CD4-positive, alpha-beta memory T cell (primary cell): ENCODE data around the gene GRIN3B. TPM values are rescaled to one million over a fixed set of nuclear protein-coding genes. Genes with fewer than 3 reads are reported as not detected.
"Not testable (repeated sequence)": the region's sequence is repeated elsewhere in the genome, so short reads cannot be mapped to it uniquely, and the experiment has no call there.

Experiments used
- CTCF ChIA-PET: fragments of 350-600 bp; sonication (Branson Sonifier 250); formaldehyde crosslinking; loops from one replicate; lab custom pipeline; 2021; ENCODE audit warnings: inconsistent platforms; ENCODE audit not compliant: partially characterized antibody; lab: Charles Lee
- POLR2A ChIA-PET: fragments of 350-600 bp; sonication (Branson Sonifier 250); formaldehyde crosslinking; loops from one replicate; lab custom pipeline; 2021; ENCODE audit not compliant: partially characterized antibody; lab: Charles Lee
- DNase-seq, 5 donors: peaks; one replicate each; pipeline versions ENCODE4 v3.0.0 to v3.0.0-alpha.2; 2020 to 2022; ENCODE audit warnings: mixed read lengths in 1 of 5
- H3K27ac ChIP-seq: one replicate; pipeline ENCODE4 v1.7.0; 2013; ENCODE audit warnings: low read depth, low read length
- H3K27me3 ChIP-seq: 2 replicates; pipeline ENCODE4 v1.7.0; 2013; ENCODE audit warnings: mild to moderate bottlenecking, low read length, moderate library complexity; ENCODE audit not compliant: insufficient read depth
- H3K36me3 ChIP-seq: 2 replicates; pipeline ENCODE4 v1.7.0; 2013; ENCODE audit warnings: mild to moderate bottlenecking, low read length, moderate library complexity; ENCODE audit not compliant: insufficient read depth
- H3K4me1 ChIP-seq: 2 replicates; pipeline ENCODE4 v1.7.0; 2013; ENCODE audit warnings: mild to moderate bottlenecking, low read length, moderate library complexity; ENCODE audit not compliant: insufficient read depth
- H3K4me3 ChIP-seq, 2 donors: one replicate each; pipeline ENCODE4 v1.7.0; 2013; ENCODE audit warnings: low read length in 2 of 2, mild to moderate bottlenecking in 1 of 2
- H3K9me3 ChIP-seq, 2 donors: one replicate each; pipeline ENCODE4 v1.7.0; 2013; ENCODE audit warnings: low read length in 2 of 2, control low read depth in 1 of 2; ENCODE audit not compliant: control insufficient read depth in 1 of 2
- H3K27ac Mint-ChIP-seq, 7 donors: one replicate each; pipeline ENCODE4 v1.8.0; 2020 to 2021; ENCODE audit warnings: mixed read lengths in 7 of 7, mild to moderate bottlenecking in 6 of 7, inconsistent platforms in 3 of 7, moderate library complexity in 3 of 7
- H3K27me3 Mint-ChIP-seq, 2 donors: one replicate each; pipeline ENCODE4 v1.8.0; 2020 to 2021; ENCODE audit warnings: mixed read lengths in 2 of 2
- H3K36me3 Mint-ChIP-seq, 2 donors: one replicate each; pipeline ENCODE4 v1.8.0; 2020 to 2021; ENCODE audit warnings: mixed read lengths in 2 of 2, inconsistent platforms in 1 of 2, mild to moderate bottlenecking in 1 of 2
- H3K4me1 Mint-ChIP-seq, 4 donors: one replicate each; pipeline ENCODE4 v1.8.0; 2020 to 2021; ENCODE audit warnings: mixed read lengths in 4 of 4, mild to moderate bottlenecking in 1 of 4
- H3K4me3 Mint-ChIP-seq, 8 donors: one replicate each; pipeline ENCODE4 v1.8.0; 2020 to 2021; ENCODE audit warnings: mixed read lengths in 8 of 8, mild to moderate bottlenecking in 7 of 8, moderate library complexity in 6 of 8, inconsistent platforms in 3 of 8
- H3K9me3 Mint-ChIP-seq, 8 donors: one replicate each; pipeline ENCODE4 v1.8.0; 2020 to 2021; ENCODE audit warnings: mixed read lengths in 8 of 8, mild to moderate bottlenecking in 5 of 8, inconsistent platforms in 3 of 8, moderate library complexity in 1 of 8
- intact Hi-C: fragments of 100-400 bp; cut with micrococcal nuclease; formaldehyde crosslinking; loops from one replicate; pipeline ENCODE4 v1.15.1; 2023
- polyA plus RNA-seq, 2 donors: library from polyadenylated mRNA; unstranded; fragments of 300-500 nt; fragmentation: Illumina TruSeq; gene quantifications; one replicate each; pipeline ENCODE4 v1.2.3, GENCODE V29; 2021
- total RNA-seq, 2 experiments: library from RNA; stranded (reverse); gene quantifications; one replicate each; pipeline ENCODE4 v1.2.3, GENCODE V29; 2021

Gene GRIN3B
- total and polyA plus RNA-seq, 4 experiments from 2014 or later: not detected

- H3K36me3 ChIP-seq, H3K27me3 ChIP-seq, H3K9me3 Mint-ChIP-seq, H3K9me3 ChIP-seq, DNase-seq, H3K4me3 ChIP-seq, intact Hi-C loops, H3K27me3 Mint-ChIP-seq, H3K27ac ChIP-seq: not testable (repeated sequence)
- Mint-ChIP-seq H3K27ac (peak overlapping the region in 1 of 7 donors; percentile 100), H3K4me1 (peaks cover 6 to 35% (median 23%) of the 10 kb centered on the region in 4 donors), H3K36me3 (peaks cover 0 to 23% of the 10 kb centered on the region in 2 donors), H3K4me3 (peak overlapping the region in 1 of 8 donors; percentile 49)
- CTCF ChIA-PET: interaction anchor here (1.3 kb wide), 2 partner anchors 12 to 14 kb away, joined by 4 read pairs; no protein-coding TSS in a partner anchor
- peaks cover 30% of the 10 kb centered on the region for H3K4me1 ChIP-seq
- POLR2A ChIA-PET: interaction anchor here (1.9 to 21.2 kb wide), 4 partner anchors 16 to 245 kb away, joined by 5 to 1029 read pairs (median 284); partner anchors contain the start of genes ABCA7, ARHGAP45 and CIRBP
Measured at GRCh38 chr19:1023883-1024188, 23.6 kb downstream of the GRIN3B start.

GRCh38 chr19:1025080-1025479, 24.9 kb downstream of the GRIN3B start:
- H3K36me3 ChIP-seq, H3K27ac ChIP-seq, H3K27me3 ChIP-seq, H3K4me3 ChIP-seq, DNase-seq, H3K27me3 Mint-ChIP-seq, intact Hi-C loops, H3K9me3 Mint-ChIP-seq, H3K9me3 ChIP-seq: not testable (repeated sequence)
- CTCF ChIA-PET: interaction anchor here (1.1 to 1.5 kb wide), 4 partner anchors 40 to 220 kb away, joined by 3 to 10 read pairs (median 4); no protein-coding TSS in a partner anchor
- peak overlapping the region in 4 of 7 donors; percentile 2 to 83 (median 60) for H3K27ac Mint-ChIP-seq
- H3K4me1 ChIP-seq: peaks cover 31% of the 10 kb centered on the region
- H3K4me1 Mint-ChIP-seq: peaks cover 8 to 32% (median 20%) of the 10 kb centered on the region in 4 donors
- H3K36me3 Mint-ChIP-seq: peaks cover 0 to 20% of the 10 kb centered on the region in 2 donors
- POLR2A ChIA-PET: interaction anchor here (1.1 to 21.2 kb wide), 7 partner anchors 14 to 244 kb away, joined by 3 to 1029 read pairs (median 6); partner anchors contain the start of genes ABCA7, ARHGAP45, ATP5F1D and CIRBP
- H3K4me3 Mint-ChIP-seq: peak overlapping the region in 4 of 8 donors; percentile 23 to 75 (median 52)

- peaks cover 41% of the 10 kb centered on the region for H3K4me1 ChIP-seq
- POLR2A ChIA-PET: interaction anchor here (0.9 to 21.2 kb wide), 22 partner anchors 8 to 249 kb away, joined by 3 to 1029 read pairs (median 6); partner anchors contain the start of genes ABCA7, ARHGAP45, ATP5F1D and CIRBP
- CTCF ChIA-PET: interaction anchor here (0.7 to 2.1 kb wide), 7 partner anchors 12 to 218 kb away, joined by 3 to 10 read pairs (median 3); partner anchors contain the start of gene ARHGAP45
Measured at GRCh38 chr19:1025960-1026782, 26.0 kb downstream of the GRIN3B start, which contains the start of gene CNN2. TSS of gene CNN2 (plus strand) at chr19:1026608. CDS start at chr19:1026662, 54 bp downstream.

DNA sequence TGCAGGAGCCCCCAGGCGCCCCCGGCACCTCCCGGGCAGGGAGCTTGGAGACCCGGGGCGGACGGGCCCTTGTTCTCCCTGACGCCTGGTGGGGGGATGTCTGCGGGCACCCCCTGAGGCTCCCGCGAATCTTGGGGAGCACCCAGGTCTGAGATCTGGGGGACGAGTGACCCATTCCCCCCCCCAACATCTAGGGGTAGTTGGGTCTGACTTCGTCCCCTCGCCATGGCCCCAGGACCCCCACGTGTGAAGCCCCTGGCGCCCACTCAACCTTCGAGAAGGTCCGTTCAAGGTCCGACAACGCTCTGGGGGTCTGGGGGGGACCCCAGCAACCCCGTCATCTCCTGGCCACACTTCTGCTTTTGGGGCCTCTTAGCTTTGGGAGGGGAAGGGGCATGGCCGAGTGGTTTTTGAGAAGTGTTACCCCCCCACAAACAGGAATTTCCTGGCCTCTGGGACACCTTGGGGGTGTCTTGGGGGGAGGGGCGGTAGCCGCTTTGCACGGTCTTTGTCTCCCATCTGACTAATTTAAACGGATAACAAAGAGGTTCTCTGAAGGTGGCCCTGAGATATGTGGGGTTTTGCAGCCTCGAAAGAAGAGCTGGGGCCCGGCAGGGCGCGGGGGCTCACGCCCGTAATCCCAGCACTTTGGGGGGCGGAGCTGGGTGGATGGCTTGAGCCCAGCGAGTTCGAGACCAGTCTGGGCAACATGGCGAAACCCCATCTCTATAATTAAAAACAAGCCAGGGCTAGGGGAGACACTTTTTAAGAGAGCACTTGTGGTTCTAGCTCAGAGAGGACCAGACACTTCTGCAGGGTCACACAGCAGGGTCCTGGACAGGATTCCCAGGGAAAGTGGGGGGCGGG, 26.8 kb downstream of the GRIN3B start:
- ChIA-PET CTCF (interaction anchor here (0.7 to 4.5 kb wide), 9 partner anchors 11 to 163 kb away, joined by 3 to 31 read pairs (median 3); partner anchors contain the start of genes ABCA7 and ARHGAP45), POLR2A (interaction anchor here (0.7 to 21.2 kb wide), 26 partner anchors 9 to 248 kb away, joined by 3 to 1029 read pairs (median 5); partner anchors contain the start of genes ABCA7, ARHGAP45, ATP5F1D and CIRBP)
- Histone ChIP-seq H3K27me3 (no peaks in the 10 kb centered on the region), H3K27ac (peak overlapping the region; percentile 83), H3K9me3 (no peaks in the 10 kb centered on the region), H3K4me1 (peaks cover 37% of the 10 kb centered on the region), H3K4me3 (peak overlapping the region; percentile 91 to 97), H3K36me3 (peaks cover 5% of the 10 kb centered on the region)
- H3K27me3 Mint-ChIP-seq: no peaks in the 10 kb centered on the region
- DNase-seq: peak; percentile 31 to 58 (median 46)
- peaks cover 6 to 16% of the 10 kb centered on the region in 2 donors for H3K36me3 Mint-ChIP-seq
- H3K27ac Mint-ChIP-seq: peak overlapping the region; percentile 93 to 98 (median 95)
- intact Hi-C loops: loop anchor here (1.0 kb wide), 1 partner anchor 13 kb away; the partner anchor contains the start of gene ABCA7
- H3K4me1 Mint-ChIP-seq: peaks cover 8 to 35% (median 21%) of the 10 kb centered on the region in 4 donors
- peaks cover 0 to 3% (median 0%) of the 10 kb centered on the region in 8 donors for H3K9me3 Mint-ChIP-seq
- H3K4me3 Mint-ChIP-seq: peak overlapping the region; percentile 97 to 99 (median 98)

More at GRCh38 chr19:1025960-1026782, 26.0 kb downstream of the GRIN3B start, which contains the start of gene CNN2:
- Mint-ChIP-seq H3K27ac (peak within 1 kb of the TSS; percentile 93 to 98 (median 95)), H3K4me3 (peak within 1 kb of the TSS; percentile 97 to 99 (median 98)), H3K27me3 (peaks cover 0 to 5% of the 10 kb centered on the region in 2 donors), H3K9me3 (peaks cover 0 to 6% (median 0%) of the 10 kb centered on the region in 8 donors), H3K4me1 (peaks cover 11 to 40% (median 25%) of the 10 kb centered on the region in 4 donors), H3K36me3 (peaks cover 6 to 21% of the 10 kb centered on the region in 2 donors)
- peak within 1 kb of the TSS; percentile 83 for H3K27ac ChIP-seq
- DNase-seq: peak in 4 of 5 donors; percentile 46 to 68 (median 60)
- peak within 1 kb of the TSS; percentile 91 to 97 for H3K4me3 ChIP-seq
- intact Hi-C loops: loop anchor here (1.0 kb wide), 1 partner anchor 14 kb away; the partner anchor contains the start of gene ABCA7
- no peaks in the 10 kb centered on the region for H3K27me3 ChIP-seq
- H3K9me3 ChIP-seq: no peaks in the 10 kb centered on the region
- no peaks in the 10 kb centered on the region for H3K36me3 ChIP-seq

- H3K36me3 Mint-ChIP-seq: peaks cover 12 to 22% of the 10 kb centered on the region in 2 donors
- H3K4me3 Mint-ChIP-seq: peak overlapping the region; percentile 97 to 99 (median 98)
- no peaks in the 10 kb centered on the region for H3K9me3 ChIP-seq
- ChIA-PET POLR2A (interaction anchor here (0.7 to 21.2 kb wide), 22 partner anchors 9 to 248 kb away, joined by 3 to 1029 read pairs (median 6); partner anchors contain the start of genes ABCA7, ARHGAP45, CIRBP and FAM174C), CTCF (interaction anchor here (1.0 to 4.5 kb wide), 7 partner anchors 11 to 53 kb away, joined by 3 to 31 read pairs (median 3); partner anchors contain the start of genes ABCA7 and ARHGAP45)
- no peaks in the 10 kb centered on the region for H3K27me3 ChIP-seq
- no peaks in the 10 kb centered on the region for H3K27me3 Mint-ChIP-seq
- H3K27ac ChIP-seq: peak overlapping the region; percentile 83
- intact Hi-C loops: loop anchor here (1.0 kb wide), 1 partner anchor 38 kb away; no protein-coding TSS in a partner anchor
- H3K4me3 ChIP-seq: peak overlapping the region; percentile 91 to 97
- peak in 1 of 5 donors; percentile 42 for DNase-seq
- H3K9me3 Mint-ChIP-seq: peaks cover 0 to 3% (median 0%) of the 10 kb centered on the region in 8 donors
- H3K4me1 Mint-ChIP-seq: peaks cover 10 to 36% (median 23%) of the 10 kb centered on the region in 4 donors
- H3K4me1 ChIP-seq: peaks cover 42% of the 10 kb centered on the region
- H3K36me3 ChIP-seq: peaks cover 11% of the 10 kb centered on the region
- H3K27ac Mint-ChIP-seq: peak overlapping the region; percentile 93 to 98 (median 95)
Measured at GRCh38 chr19:1027650-1028061, 27.4 kb downstream of the GRIN3B start.
